HepG2 (cell line): Measurements from ENCODE around the gene PRSS36. TPM values are rescaled to one million over a fixed set of nuclear protein-coding genes. Genes with fewer than 3 reads are reported as not detected.
A peak's percentile ranks its signal among the peaks of the same experiment; 100 is the strongest.

Source experiments
- EEA1 ChIP-seq: sonication (generic); formaldehyde crosslinking; IDR thresholded peaks from 2 replicates; pipeline ENCODE4 v1.5.1; 2020; ENCODE audit warnings: mild to moderate bottlenecking, missing genetic modification reagents, borderline replicate concordance
- HMGXB3 ChIP-seq: sonication (generic); formaldehyde crosslinking; IDR thresholded peaks from 2 replicates; pipeline ENCODE4 v1.4.0; 2020; ENCODE audit warnings: missing genetic modification reagents, borderline replicate concordance
- MED8 ChIP-seq: sonication (generic); formaldehyde crosslinking; IDR thresholded peaks from 2 replicates; pipeline ENCODE4 v1.8.1; 2023; ENCODE audit warnings: mild to moderate bottlenecking, missing genetic modification reagents; ENCODE audit not compliant: insufficient replicate concordance
- NFYB ChIP-seq: sonication (generic); formaldehyde crosslinking; IDR thresholded peaks from 2 replicates; pipeline ENCODE4 v1.4.0; 2020; ENCODE audit warnings: missing genetic modification reagents
- RERE ChIP-seq: IDR thresholded peaks from 2 replicates; pipeline ENCODE4 v1.6.1; 2016; ENCODE audit warnings: low read depth, missing genetic modification reagents, missing compliant biosample characterization
- TEAD3 ChIP-seq: optimal IDR thresholded peaks from 2 replicates; pipeline ENCODE3; 2016; ENCODE audit warnings: borderline replicate concordance
- XRCC5 ChIP-seq: fragments of 200-400 bp; formaldehyde crosslinking; optimal IDR thresholded peaks from 2 replicates; pipeline ENCODE3; 2017; ENCODE audit warnings: mild to moderate bottlenecking, low read length
- ZBTB34 ChIP-seq: sonication (generic); formaldehyde crosslinking; IDR thresholded peaks from 2 replicates; pipeline ENCODE4 v1.8.0; 2022; ENCODE audit warnings: mild to moderate bottlenecking, missing genetic modification reagents
- ZKSCAN1 ChIP-seq: fragments of 150-350 bp; IDR thresholded peaks from 2 replicates; pipeline ENCODE4 v1.6.1; 2014; ENCODE audit warnings: low read length
- ZNF12 ChIP-seq: sonication (generic); formaldehyde crosslinking; IDR thresholded peaks from 2 replicates; pipeline ENCODE4 v1.5.0; 2020; ENCODE audit warnings: missing genetic modification reagents
- ZNF121 ChIP-seq: sonication (generic); formaldehyde crosslinking; IDR thresholded peaks from 2 replicates; pipeline ENCODE4 v1.5.0; 2020; ENCODE audit warnings: mild to moderate bottlenecking, missing genetic modification reagents
- ZNF570 ChIP-seq: sonication (generic); formaldehyde crosslinking; IDR thresholded peaks from 2 replicates; pipeline ENCODE4 v1.4.0; 2020; ENCODE audit warnings: mild to moderate bottlenecking, missing genetic modification reagents, borderline replicate concordance
- ZNF580 ChIP-seq: IDR thresholded peaks from 2 replicates; pipeline ENCODE4 v1.6.1; 2016; ENCODE audit warnings: low read depth, borderline replicate concordance
- ZNF713 ChIP-seq: sonication (generic); formaldehyde crosslinking; IDR thresholded peaks from 2 replicates; pipeline ENCODE4 v1.4.0; 2020; ENCODE audit warnings: mild to moderate bottlenecking, missing genetic modification reagents
- ZNF788 ChIP-seq: sonication (generic); formaldehyde crosslinking; IDR thresholded peaks from 2 replicates; pipeline ENCODE4 v1.5.0; 2020; ENCODE audit warnings: mild to moderate bottlenecking, missing genetic modification reagents, borderline replicate concordance
- ZSCAN31 ChIP-seq: sonication (generic); formaldehyde crosslinking; IDR thresholded peaks from 2 replicates; pipeline ENCODE4 v1.5.0; 2020; ENCODE audit warnings: low read depth, mild to moderate bottlenecking, missing genetic modification reagents
- polyA plus RNA-seq, 8 experiments: library from polyadenylated mRNA; depleted of rRNA in 3 of 8; stranded (reverse) in 7 of 8; unstranded in 1 of 8; fragments of >200 nt; fragmentation: Illumina TruSeq in 4 of 8; extraction: Trizol in 4 of 8; gene quantifications; 2 replicates each; pipeline versions ENCODE4 v1.2.1 to v1.2.3, GENCODE V29; 2011 to 2016; ENCODE audit warnings: low read depth in 4 of 8, missing spikeins in 1 of 8, mixed read lengths in 1 of 8; ENCODE audit not compliant: insufficient read depth in 1 of 8
- total RNA-seq, 5 experiments: library from RNA; depleted of rRNA; stranded (reverse); fragments of >200 nt; fragmentation: Illumina TruSeq; extraction: Trizol; gene quantifications; 2 replicates each; pipeline ENCODE4 v1.2.3, GENCODE V29; 2016; ENCODE audit warnings: low read depth in 1 of 5

The PRSS36 gene
- total and polyA plus RNA-seq, 2 of the 13 experiments (the other 11 are each of a cell fraction or from before 2014, with no cell fraction given), result 1.5 to 2.1 TPM

DNA sequence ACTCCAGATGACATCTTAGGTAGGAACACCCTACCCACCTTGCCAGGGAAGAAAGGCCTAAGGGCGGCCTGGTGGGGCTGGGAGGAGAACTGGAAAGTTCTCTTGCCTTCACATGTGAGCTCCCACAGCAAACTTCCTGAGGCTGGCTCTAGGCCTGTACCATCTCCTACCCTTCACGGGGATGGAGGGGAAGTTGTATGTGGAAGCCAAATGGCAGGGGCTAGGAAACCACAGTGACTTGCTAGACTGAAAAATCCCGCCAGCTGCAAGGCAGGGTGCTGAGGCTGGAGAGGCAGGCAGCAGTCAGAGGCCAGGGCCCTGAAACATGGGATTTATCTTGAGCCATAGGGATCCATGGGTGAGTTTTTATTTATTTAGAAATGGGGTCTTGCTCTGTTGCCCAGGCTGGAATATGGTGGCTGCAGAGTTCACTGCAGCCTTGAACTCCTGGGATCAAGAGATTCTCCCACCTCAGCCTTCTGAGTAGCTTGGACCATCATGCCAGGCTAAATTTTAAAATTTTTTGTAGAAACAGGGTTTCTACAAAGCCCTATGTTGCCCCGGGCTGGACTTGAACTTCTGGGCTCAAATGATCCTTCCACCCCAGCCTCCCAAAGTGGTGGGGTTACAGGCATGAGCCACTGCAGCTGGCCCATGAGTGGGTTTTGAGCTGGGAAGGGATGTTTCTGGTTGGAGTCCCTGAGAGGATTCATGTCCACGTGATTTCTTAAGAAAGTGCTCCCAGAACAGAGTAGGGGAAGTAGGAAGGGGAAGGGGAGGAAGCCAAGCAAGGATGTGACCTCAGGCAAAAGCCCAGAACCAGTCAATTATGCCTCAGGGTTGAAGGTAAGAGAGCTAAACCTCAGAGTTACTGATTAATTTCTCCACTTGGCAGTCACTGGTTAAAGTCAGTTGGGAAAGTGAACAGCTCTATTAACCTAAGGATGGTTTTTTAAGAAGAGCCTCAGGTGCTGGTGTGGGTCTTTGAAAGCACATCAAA is 36.4 kb downstream of the PRSS36 start (continued):
- TF ChIP-seq ZNF580 (CRISPR knock-in tag), result 0 out of 2 replicates have a peak, but pooled peaks have one; percentile 19
- TF ChIP-seq ZNF121, result peak; percentile 94
- no peak for TF ChIP-seq MED8 (CRISPR knock-in tag)
- TF ChIP-seq ZNF713 (CRISPR knock-in tag), result no peak
- TF ChIP-seq EEA1, result no peak
- no peak for TF ChIP-seq NFYB (CRISPR knock-in tag)
- TF ChIP-seq ZBTB34 (CRISPR knock-in tag), result 0 out of 2 replicates have a peak, but pooled peaks have one; percentile 42
- peak; percentile 23 for TF ChIP-seq TEAD3 (CRISPR knock-in tag)
- no peak for TF ChIP-seq XRCC5
- no peak for TF ChIP-seq RERE
- TF ChIP-seq ZNF12, result peak; percentile 87; the same call in 1 of the 2 replicates
- TF ChIP-seq ZSCAN31 (CRISPR knock-in tag), result 0 out of 2 replicates have a peak, but pooled peaks have one; percentile 16
- TF ChIP-seq ZNF788 (CRISPR knock-in tag), result no peak
- TF ChIP-seq HMGXB3 (CRISPR knock-in tag), result peak; percentile 57; the same call in 1 of the 2 replicates
- TF ChIP-seq ZNF570, result no peak
- no peak for TF ChIP-seq ZKSCAN1
